ENCODE results near the gene TOR1A.

GRCh38 chr9:129848712-129849441 is 24.9 kb upstream of the TOR1A start:
- TF ChIP-seq POLR2A (IDR thresholded peaks at IDR 0.05) (no peak), CTCF (IDR thresholded peaks at IDR 0.05) (no peak)

Data from lower leg skin (tissue), 3 donors.